T1000 (cell line): ENCODE data around the gene MAGED4B.
"Not testable (repeated sequence)": the region's sequence is repeated elsewhere in the genome, so short reads cannot be mapped to it uniquely, and the experiment has no call there.

ENCODE experiments used
- DNase-seq: peaks from one replicate; lab custom pipeline; 2025; ENCODE audit warnings: mixed read lengths; lab: John Stamatoyannopoulos, UW

Gene MAGED4B, protein sequence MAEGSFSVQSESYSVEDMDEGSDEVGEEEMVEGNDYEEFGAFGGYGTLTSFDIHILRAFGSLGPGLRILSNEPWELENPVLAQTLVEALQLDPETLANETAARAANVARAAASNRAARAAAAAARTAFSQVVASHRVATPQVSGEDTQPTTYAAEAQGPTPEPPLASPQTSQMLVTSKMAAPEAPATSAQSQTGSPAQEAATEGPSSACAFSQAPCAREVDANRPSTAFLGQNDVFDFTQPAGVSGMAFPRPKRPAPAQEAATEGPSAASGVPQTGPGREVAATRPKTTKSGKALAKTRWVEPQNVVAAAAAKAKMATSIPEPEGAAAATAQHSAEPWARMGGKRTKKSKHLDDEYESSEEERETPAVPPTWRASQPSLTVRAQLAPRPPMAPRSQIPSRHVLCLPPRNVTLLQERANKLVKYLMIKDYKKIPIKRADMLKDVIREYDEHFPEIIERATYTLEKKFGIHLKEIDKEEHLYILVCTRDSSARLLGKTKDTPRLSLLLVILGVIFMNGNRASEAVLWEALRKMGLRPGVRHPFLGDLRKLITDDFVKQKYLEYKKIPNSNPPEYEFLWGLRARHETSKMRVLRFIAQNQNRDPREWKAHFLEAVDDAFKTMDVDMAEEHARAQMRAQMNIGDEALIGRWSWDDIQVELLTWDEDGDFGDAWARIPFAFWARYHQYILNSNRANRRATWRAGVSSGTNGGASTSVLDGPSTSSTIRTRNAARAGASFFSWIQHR

DNA sequence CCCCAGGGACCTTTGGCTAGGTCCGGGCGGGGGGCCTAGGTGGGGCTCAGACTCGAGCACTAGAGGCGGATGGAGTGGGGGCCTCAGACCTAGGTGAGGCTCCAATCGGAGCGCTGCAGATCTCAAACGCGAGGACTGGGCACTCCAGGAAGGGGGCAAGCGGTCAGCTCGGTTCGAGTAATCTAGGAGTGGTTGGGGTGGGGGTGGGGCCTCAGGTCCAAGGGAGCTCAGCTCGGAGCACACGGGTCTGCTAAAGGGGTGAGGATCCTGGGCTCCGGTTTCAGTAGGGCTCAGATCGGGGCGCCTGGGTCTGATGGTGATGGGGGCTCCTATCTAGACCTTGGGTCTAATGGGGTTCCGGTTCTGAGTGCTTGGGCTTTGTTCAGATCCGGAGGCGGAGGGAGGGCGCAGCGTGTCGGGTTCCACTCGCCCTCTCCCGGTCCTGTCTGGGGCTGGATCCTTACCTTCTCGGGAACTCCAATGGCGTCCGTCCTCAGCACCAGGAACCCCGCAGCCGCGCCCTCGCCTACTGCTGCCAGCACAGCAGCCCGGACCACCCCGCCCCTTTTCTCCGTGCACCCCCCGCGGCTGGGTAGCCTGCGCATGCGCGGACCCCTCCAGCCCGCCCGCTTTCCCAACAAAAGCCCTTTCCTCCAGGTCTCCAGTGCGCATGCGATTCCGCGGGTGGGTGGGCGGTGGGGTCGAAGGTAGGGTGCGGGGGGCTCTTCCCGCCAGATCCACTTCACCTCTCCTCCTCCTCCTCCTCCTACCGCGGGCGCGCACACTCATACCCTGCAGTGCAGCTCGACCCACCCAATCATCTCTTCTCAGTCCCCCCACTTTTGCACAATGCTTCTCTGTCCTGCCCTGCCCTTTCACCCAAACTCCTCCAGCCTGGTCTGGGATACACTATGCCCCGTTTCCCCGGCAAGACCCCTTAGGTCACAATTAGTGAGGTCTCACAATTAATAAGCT is at the start of gene MAGED4B:
Gene MAGED4B, minus strand, starts transcription at position 518 of the 975 bp plus-strand sequence. CDS start 1,011 bp downstream, outside the sequence.
- DNase-seq = not testable (repeated sequence)

DNA sequence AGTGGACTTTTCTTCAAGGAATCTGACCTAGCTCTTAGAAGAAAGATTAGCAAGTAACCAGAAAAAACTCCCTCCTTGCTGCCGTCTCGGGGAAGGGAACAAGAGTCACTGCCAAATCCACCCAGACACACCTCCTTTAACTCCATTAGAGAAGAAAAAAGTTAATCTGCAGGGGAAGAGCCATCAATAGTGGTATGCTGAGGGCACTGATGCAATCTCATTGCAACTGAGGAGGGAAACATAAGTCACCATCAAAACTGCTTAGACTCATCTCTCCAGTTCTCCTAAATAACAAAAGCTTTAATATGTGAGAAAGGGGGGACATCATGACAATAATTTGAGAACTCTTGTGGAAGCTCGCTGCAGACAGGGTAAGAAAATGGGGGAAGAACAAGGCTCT is 49.3 kb upstream of the MAGED4B start:
- DNase-seq = no peak

DNA sequence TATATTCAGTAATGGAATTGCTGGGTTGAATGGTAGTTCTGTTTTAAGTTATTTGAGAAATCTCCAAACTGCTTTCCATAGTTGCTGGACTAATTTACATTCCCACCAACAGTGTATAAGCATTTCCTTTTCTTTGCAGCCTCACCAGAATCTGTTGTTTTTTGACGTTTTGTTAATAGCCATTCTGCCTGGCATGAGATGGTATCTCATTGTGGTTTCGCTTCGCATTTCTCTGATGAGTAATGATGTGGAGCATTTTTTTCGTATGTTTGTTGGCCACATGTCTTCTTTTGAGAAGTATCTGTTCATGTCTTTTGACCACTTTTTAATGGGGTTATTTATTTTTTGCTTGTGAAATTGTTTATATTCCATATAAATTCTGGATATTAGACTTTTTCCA is 13.6 kb upstream of the MAGED4B start:
- DNase-seq = no peak

DNA sequence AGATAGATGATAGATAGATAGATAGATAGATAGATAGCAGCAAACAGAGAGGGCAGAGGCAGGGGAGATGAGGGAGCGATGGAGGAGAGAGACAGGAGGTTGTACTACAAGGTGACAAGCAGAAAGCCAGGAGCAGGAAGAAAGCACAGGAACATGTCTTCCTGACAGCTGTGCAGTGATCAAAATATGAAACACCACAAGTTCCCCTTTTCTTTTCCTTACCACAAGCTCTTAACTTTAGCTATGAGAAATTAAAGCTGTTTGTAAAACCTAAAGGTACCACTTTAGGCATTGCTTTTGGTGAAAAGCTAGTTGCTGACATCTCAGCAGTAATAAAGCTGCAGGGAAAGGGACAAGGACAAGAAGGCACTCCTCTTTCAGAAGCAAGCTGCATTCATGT is 9.1 kb upstream of the MAGED4B start:
- no peak for DNase-seq

DNA sequence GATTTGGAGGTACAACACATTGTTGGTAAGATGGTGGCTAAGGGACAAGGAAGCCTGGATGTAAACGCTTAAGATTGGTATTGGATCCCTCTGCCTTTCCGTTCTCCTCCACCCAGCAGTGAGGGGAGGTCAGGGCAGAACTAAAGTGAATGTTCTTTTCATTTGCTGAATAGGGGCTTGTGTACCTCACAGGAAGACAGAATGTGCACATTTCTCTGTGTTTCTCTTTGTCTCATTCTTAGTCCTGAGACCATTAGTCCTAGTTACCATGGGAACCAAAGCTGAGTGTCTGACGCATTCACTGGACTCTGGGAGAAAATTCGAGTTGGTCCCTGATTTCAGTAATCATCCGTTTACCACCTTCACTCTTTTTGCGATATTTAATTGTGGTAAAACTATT is 26.7 kb downstream of the MAGED4B start:
- not testable (repeated sequence) for DNase-seq

DNA sequence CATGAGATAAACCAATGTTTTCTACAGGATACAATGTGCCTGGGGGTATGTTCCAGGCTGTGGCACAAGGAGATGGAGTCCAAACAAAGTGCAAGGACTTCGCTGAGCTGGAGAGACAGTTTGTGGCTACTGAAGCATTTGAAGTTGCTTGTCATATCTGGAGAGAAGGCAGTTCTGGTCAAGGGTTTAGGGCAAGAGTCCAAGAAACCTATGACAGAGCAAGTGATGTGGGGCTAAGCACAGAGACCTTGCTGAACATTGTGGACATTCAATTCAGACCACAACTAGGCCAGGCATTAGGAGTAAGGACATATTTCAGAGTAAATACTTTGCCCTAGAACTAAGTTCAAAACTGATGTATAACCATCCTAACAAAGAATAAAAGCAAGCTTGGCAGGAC is 34.8 kb downstream of the MAGED4B start:
- DNase-seq = no peak

DNA sequence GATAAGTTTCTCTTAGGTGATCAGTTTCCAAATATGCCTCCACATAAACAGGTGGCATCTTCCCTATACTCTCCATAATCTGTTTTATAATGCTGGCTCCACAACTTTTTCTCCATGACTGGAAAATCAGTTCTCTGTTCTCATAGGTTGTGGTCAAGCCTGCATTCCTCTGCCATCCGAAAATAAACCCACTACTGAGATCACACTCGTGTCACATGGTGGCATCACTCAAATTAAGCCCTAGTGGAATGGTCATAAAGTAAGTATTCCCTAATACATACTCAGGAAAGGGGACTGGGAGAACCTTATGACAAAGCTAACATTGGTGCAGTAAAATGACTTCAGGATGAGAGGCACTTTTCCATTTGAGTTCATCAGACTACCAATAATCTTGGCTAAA is 37.6 kb downstream of the MAGED4B start:
- DNase-seq = no peak

DNA sequence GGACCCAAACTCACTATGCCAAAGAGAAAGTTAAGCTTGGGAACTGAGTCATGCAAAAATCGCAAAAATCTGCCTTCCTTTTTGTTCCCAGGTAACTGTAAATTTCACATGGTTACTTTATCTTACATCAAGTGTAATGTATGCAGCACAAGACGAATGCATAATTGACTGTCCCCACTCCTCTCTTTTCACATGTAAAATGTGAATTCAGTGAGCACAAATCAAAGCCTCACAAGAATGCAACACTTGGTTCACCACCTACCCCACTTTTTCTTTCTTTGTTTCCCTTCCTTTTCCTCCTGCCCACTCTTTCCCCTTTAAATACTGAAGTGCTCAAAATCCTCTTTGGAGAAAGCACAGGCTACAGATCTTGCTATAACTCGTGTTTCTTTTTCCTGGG is 53.2 kb downstream of the MAGED4B start:
- no peak for DNase-seq
